ENCODE measurements around the gene SSTR3.
A peak's percentile ranks its signal among the peaks of the same experiment; 100 is the strongest.

Gene SSTR3

DNA sequence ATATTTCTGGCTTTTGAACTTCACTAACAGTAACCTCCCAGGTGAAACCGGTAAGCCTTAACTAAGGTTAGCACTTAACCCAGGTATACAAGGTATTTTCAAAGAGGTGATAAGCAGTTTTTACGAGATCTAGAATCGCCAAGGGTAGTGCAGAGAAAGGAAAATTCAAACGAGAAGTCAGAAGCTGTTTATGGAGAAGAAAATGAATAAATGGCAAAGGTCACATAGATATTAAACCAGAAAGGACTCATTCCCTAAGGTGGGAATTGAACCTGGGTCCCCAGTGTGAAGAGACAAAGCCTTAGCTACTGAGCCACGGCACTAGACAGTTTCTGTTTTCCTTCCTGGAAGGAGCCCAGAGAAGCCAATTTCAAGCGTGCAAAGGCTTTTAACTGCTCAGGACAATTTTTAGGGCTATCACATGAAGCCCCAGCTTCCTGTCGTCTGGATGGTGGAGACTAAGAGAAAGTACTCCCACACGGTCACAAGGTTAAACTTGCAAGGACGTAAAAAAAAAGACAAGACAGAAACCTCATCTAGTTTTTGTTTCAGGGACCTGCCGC, 18.6 kb downstream of the SSTR3 start:
- peak; percentile 61 for DNase-seq

DNA sequence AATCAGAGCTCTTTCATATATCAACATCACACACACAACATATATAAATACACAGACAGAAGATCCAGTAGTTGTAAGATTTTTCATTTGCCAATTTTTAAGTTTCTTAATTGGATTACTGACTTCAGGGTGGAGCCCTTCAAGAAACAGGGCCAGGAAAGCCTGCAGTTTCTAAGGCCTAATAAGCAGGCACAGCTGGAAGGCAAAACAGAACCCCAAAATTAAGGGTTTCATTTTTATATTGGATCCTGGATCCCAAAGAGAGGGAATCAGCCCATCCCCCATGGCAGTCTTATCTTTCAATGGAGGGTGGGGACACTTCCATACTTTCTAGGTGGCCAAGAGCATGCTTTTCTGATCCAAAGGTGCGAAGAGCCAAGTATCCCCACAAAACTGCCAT, 19.5 kb downstream of the SSTR3 start:
- no peak for DNase-seq

DNA sequence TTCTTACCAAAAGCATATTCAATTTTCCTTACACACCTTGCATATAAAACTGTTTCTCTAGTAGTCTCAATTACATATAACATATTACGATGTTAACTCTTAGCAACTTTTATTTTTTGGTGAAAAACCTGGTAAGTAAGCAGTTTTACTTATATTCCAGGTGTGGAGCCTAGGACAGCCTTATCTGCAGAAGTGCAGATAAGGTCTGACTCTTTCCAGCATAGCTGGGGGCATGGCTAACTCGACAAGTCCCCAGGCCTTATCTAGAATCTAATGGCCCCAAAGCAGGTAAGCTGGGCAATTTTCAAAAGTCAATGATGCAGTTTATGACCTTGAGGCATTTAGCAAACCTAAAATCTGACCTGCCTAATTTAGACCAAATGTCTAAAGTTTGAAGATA, 20.1 kb downstream of the SSTR3 start:
- DNase-seq, result no peak

DNA sequence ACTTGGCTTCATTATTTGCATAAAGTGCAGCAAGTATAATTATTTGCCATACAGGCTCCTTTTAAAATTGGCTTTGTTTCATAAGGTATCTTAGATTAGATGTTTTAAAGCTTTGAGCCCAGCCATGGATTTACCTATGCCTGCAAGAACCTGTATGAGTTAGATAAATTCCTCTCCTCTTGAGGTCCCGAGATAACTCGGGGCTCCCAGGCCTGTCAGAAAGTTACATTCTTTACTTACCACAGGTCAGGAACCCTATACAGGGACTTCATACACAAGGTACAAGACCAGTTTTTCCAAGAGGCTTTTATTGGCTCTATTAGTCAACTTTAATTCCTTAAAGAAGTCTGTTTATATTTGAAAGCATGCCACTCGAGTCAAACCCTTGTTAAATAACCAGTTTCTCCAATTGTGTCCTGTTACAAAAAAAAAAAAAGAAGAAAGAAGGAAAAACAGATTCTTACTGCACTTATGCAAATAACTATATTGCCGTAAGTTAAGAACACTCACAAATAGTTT, 22.0 kb downstream of the SSTR3 start:
- no peak for DNase-seq

DNA sequence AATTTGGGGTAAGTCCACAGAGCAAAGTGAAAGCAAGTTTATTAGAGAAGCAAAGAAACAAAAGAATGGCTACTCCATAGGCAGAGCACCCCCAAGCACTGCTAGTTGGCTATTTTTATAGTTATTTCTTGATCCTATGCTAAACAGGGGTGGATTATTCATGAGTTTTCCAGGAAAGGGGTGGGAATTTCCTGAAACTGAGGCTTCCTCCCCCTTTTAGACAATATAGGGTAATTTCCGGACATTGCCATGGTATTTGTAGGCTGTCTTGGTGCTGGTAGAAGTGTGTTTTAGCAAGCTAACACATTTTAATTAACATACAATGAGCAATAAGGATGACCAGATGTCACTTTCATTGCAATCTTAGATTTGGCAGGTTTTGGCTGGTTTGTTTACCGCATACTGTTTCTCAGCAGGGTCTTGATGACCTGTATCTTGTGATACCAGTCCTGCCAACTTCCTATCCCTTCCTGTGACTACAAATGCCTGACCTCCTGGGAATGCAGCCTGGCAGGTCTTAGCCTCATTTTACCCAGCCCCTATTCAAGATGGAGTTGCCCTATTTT, 23.3 kb downstream of the SSTR3 start:
- DNase-seq, result no peak

DNA sequence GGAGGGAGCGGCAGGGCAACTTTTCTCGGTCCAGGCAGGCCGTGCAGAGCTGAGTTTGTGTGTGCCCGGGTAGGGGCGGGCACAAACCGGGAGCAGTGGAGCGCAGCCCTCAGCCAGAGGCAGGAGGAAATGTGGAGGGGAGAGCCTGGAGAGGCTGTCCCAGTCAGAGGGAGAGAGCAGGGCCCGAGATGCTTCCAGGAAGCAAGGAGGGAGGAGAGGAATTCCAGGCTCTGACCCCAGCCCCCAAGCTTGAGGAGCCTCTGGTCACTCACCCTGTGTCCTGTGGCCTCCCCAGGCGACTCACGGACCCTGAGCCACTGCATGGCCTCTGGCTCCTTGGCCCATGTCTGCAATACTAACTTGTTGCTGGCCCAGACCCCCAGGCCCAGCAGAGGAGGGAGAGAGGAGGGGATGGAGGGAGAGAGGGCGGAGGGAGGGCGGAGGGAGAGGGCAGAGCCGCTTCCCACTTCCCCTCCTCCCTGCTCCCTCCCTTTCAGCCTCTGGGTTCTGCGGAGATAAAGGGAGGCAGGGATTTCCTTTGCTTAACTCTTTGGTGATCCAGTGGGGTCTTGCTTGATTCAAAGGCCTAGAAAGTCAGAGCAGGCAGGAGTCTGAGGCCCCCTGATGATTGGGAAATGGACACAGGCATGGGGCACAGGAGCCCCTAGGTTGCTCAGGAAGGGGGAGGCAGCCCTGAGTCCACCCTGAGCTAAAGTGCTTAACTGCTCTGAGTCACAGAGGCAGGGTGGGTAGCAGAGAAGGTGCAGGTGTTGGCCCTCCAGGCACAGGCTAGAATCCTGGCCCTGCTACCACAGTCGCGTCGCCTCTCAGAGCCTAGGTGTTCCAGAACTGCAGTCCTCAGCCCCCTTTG, 24.2 kb downstream of the SSTR3 start, which contains the start of gene C1QTNF6:
C1QTNF6 (minus strand) TSS at position 357 of the 871 bp plus-strand sequence; CDS start at position 323, 34 bp downstream.
- no peak for DNase-seq

DNA sequence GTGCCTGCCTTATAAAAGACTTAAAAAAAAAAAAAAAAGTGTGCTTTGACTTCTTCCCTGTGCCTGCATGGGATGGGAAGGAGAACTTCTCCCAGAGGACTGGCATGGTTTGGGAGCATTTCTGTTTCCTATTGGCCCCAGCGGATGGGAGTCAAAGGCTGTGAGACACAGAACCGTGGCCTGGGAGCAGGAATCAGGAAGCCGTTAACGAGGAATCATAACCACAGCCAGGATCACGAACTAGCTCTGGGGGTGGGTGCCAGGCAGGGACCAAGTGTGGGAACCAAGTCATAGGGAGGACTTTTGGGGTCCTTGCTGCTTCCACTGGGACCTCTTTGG, 24.8 kb downstream of the SSTR3 start:
- no peak for DNase-seq

DNA sequence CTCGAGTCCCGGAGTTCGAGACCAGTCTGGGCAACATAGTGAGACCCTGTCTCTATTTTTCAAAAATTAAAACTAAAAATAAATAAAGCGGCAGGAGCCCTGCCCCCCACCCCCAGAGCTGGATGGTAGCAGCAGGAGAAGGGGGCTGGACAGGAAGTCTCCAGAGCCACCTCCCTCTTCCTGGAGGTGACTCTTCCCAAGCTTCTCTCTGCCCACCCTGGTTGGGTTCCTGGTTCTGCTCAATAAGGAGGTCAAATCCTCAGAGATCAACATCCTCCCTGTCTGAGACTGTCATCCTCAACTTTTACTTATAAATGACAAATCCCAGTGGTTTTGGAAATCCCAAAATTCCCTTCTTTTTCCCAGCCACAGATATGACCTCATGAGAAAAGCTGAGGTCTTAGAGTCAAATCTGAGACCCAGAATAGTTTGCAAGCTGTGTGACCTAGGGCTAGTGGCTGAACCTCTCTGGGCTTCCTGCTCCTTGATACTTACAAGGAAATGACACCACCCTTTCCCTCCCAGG, 25.2 kb downstream of the SSTR3 start:
- no peak for DNase-seq

DNA sequence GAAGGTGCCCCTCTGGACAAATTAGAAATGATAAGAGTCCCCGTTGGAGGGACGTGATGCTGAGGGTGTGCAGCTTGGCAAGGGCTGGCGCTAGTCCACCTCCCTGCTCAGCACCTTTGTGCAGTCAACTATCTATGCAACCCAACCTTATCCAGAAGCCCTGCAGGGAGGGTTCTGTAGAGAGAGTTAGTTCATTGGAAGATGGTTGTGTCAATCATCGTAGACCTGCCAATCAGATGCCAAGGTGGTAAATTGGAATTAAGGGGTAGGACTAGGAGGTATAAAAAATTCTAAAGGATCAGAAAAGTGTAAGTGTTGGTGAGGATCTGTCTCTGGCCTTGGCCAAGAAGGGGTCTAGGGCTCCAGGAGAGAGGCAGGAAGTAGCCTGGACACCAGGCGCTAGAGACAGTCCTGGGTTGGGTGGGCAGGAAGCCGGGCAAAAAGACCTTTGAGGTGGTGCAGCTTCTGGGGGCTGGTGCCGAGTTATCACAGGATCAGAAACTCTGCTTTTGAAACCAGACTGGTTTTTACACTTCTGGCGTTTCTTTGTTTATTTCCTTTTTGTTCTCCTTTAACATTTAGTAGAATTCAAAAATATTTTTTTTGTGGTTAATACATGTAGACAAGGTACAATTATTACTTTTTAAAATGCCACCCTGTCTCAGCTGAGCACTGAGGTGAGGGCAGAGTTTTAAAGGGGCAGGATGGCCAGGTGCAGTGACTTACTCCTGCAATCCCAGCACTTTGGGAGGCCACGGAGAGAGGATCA, 25.9 kb downstream of the SSTR3 start:
- peak; percentile 90 for DNase-seq

DNA sequence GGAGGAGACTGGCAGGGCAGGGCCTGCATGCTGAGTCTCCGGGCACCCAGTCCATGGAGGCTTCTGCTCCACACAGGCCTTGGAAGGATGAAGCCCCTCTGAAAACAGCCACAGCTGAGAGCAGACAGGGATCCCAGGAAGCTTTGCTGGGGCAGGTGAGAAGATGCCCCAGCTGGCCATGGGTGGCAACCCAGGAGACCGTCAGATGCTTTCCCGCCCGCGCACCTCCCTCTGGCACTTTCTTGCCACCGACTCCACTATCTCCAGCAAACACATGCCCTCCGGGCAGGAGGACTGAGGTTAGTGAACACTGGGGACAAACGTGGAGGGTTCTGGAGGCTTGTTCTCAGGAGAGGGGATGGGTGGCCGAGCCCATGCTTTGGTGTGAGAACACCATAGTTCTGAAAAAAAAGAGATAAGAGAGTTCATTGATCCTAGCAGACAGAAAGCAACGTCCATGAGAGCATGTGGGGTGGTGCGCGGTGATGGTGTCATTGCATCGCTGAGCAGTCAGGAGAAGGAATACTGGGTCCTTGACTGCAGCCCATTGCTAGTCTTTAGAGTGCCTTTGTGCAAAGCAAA, 26.5 kb downstream of the SSTR3 start:
- no peak for DNase-seq

DNA sequence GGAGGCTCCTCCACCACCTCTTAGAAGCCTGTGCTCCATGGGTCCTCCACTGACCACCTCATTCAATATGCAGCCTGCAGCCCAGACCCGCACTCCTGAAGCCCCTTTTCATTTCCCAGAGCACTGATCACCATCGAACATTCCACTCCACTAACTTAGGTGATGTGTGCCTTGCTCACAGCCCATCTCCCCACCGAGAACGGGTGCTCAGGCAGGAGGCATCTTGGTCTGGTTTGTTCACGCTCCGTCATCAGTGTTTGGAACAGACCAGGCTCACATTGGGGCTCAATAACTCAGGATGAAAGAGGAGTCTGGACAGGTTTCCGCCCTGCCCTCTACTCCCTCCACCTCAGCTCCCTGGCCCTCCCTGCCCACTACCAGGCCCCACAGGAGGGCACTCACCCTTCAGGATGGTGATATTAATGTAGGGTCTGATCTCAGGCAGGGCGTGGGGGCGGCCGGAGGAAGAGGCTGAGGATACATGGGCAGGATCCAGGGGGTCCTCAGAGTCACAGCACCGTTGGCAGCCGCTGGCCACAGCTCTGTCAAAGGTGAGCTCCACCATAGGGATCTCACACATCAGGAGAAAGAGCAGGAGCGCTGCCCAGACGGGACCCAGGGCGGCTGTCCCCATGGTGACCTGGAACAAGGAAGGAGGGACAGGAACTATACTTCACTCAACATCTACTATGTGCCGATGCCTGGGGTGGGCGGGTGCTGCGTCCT, 27.3 kb downstream of the SSTR3 start:
- no peak for DNase-seq

DNA sequence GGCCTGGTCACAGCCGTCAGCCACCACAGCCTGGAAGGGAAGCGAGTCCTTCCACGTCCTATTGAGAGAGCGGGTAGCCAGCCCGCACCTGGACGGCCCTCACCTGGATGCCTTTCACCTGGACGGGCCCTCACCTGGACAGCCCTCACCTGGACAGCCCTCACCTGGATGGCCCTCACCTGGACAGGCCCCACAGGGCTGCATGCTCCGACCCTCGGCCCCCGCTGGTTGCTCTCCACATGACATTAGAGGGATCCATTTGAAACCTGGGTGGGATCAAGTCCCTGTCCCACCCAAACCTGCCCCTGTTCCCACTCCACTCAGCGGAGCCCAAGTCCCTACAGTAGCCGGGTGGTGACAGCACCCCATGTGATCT, 27.9 kb downstream of the SSTR3 start:
- DNase-seq, result no peak

DNA sequence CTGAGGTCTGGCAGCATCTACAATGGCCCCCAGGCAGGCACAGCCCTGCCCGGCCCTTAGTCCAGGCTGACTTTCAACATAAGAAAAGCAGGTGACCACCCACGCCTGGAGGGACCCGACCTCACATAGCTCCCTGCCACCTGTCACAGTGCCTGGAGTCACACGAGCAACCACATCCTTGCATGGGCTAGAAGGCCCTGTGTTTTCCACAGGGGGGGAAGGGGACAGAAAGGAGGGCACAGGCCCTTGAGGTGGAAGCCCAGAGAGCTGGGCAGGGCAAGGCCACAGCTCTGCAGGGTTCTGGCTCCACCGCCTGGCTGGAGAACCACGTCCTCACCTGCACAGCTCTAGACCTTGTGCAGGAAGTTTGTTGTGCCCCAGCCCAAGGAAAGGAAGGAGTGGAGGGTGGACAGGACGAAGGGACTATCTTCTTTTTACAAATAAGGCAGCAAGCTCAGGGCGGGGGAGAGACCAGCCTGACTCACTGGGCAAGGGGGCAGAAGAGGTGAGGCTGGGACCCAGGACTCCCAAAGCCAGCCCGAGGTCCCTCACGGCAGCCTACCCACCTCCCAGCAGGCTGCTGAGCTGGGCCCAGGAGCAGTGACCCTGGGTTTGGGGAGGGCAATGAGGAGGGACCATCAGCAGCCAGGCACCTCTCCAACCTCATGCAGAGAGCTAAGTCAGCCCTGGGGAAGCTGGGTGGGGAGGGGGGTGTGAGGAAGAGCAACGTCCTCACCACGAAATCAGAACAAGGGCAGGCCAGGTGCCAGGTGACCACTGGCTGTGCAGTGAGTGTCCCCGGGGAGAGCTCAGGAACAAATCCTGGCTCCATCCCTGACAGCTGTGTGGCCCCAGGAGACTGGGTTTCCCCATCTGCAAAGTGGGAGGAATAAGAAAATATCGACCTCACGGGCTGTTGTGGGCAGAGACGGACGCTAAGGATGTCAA, 28.6 kb downstream of the SSTR3 start:
- no peak for DNase-seq

DNA sequence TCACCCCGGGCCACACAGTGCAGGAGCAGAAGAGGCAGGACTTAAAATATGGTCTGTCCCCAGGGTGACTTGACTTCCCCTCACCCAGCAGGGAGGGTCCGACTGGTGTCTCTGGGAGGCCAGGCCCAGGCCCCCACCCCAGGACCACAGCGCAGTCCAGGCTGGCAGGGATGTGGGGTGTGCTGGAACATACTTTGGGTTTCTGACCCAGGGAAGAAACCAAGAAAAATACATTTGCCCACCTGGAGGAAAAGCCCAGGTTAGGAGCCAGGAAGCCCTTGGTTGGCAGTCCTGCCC, 29.4 kb downstream of the SSTR3 start:
- no peak for DNase-seq

DNA sequence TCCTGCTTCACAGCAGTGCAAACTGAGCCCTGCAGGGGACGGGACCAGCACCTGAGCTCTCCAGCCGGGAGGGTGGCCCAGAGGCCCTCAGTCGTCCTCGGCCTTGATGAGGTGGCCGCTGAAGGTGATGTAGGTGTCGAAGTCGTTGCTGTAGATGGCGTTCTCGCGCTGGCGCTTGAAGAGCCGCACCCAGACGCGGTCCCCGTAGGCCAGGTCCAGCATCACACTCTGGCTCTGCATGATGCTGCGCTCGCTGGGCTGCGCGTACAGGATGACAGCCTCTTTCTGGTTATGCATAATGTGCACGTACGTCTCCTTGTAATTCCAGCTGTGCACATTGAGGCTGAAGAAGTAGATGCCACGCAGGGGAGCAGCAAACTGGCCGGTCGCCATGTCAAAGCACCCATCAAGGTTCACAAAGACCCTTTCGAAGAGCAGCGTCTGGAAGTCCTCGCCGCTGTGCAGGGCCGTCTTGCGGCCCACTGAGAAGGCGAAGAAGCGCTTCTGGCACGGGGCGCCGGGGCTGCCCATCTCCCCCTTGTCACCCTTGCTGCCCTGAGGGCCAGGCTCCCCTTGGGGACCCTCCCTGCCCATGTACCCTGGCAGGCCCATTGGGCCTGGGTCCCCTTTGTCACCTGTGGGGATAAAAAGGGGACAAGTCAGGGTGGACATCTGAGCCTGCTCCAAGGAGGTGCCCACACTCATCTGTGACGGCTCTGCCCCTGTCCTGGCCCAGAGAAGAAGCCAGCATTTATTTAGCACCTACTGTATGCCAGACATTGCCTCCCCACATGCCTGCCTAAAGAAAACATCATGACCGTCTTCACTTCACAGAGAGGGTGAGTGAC, 30.0 kb downstream of the SSTR3 start:
- DNase-seq, result no peak

DNA sequence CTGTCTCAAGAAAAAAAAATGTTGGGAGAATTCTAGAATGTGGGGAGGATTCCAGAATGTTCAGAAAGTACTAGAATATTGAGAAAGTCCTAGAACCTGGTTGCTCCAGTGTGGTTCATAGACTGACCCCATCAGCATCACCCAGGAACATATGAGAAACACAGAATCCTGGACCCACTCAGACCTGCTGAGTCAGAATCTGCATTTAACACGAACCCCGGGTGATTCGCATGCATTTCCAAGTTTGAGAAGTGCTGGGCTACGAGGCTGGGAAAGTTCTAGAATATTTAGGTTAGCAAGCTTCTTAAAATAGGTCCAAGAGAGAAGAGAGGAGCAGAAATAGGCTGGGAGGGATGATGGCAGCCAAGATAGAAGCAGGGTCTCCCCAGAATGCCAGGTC, 30.6 kb downstream of the SSTR3 start:
- no peak for DNase-seq

DNA sequence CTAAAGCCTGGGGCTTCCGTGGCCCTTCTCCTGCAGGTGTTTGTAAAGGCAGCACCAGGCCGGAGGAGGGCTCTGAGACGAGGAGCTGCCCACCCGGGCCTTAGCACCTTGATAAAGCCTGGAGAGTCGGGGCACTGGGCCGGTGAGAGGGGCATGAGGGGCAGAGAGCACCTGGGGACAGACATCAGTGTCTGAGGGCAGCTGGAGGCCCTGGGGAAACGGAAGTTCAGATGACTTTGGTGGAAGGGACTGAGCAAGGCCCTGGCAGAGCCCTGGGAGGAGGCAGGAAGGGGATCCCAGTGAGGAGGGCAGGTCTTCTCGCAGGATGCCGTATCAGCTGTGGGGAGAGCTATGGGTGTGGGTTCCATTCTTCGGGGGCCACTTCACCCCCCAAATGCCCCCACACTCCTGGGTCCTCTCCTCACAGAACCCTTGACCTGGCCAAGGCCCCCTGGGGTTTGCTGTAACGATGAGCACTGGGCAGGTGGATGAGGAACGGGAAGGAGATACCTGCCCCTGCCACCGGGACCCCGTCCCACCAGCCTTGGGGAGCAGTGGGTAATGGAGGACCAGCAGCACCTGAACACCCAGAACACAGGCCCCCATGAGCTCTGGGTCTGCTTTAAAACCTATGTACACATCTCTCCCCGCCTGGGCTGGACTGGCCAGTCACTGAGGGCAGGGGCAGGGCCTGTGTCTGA, 31.6 kb downstream of the SSTR3 start:
- no peak for DNase-seq

DNA sequence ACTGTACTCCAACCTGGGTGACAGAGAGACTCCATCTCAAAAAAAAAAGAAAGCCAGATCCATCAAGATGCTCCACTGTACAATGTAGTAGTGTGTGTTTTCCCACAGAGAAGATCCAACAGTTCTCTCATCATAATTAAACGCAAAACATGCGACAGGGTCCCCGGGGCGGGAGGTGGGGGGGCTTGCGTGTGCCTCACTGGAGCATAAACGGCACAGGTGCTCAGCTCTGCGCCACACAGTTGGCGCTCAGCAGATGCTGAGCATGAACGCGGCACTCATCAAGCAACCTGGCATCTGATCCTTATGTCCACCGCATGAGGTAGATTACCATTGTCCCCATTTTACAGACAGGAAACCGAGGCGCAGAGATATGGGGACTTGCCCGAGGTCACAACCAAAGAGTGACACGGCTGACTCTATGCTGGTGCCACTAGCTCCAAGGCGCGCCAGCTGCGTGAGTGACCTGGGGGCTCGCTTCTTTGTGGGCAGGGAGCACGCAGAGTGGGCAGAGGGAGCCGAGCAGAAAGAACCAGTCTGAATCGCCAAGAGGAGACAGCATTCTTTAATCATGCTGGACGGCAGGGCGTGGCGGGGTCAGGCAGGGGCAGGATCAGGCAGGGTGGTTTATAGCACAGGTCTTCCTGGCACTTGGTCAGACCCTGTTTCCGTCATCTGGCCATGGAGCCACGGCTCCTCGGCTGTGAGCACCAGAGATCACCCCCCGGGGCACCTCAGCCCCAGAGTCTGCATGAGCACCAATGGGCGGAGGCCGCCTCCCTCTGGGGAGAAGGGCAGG, 32.5 kb downstream of the SSTR3 start:
- DNase-seq, result no peak

DNA sequence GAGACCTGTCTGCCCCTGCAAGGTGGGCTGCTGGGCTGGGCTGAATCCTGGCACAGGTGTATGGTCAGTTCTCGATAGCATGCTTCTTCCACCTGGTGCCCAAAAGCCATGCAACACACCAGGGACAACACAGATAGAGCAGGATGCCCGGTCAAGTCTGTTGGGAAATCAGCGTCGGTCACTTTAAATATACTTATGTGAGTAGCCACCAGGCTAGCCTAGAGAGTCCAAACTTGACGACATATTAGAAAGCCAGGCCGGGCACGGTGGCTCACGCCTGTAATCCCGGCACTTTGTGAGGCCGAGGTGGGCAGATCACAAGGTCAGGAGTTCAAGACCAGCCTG, 33.2 kb downstream of the SSTR3 start:
- DNase-seq, result no peak
